OCI-LY3 (cell line): ENCODE measurements around the gene CARS2.
"Not testable (repeated sequence)": the region's sequence is repeated elsewhere in the genome, so short reads cannot be mapped to it uniquely, and the experiment has no call there.

ENCODE experiments used
- H2AFZ ChIP-seq: fragments of 200-600, 300-600 bp; shearing (Covaris generic); 2 replicates; pipeline ENCODE4 v1.6.0; 2014; ENCODE audit warnings: antibody characterized with exemption, low read depth, low read length
- H3K27ac ChIP-seq: fragments of 200-600, 300-600 bp; sonication (generic); 2 replicates; pipeline ENCODE4 v1.5.1; 2014; ENCODE audit warnings: mild to moderate bottlenecking, low read length, moderate library complexity, mixed read lengths
- H3K27me3 ChIP-seq: fragments of 200-600, 300-600 bp; sonication (generic); 2 replicates; pipeline ENCODE4 v1.6.1; 2014; ENCODE audit warnings: low read depth, low read length, mixed read lengths
- H3K36me3 ChIP-seq: fragments of 200-600, 300-600 bp; sonication (generic); replicated peaks from 2 replicates; pipeline ENCODE3; 2014; ENCODE audit warnings: low read depth, low read length, mixed read lengths
- H3K4me1 ChIP-seq: fragments of 300-600, 200-600 bp; sonication (generic); 2 replicates; pipeline ENCODE4 v1.6.1; 2014; ENCODE audit warnings: low read length, mixed read lengths
- H3K4me2 ChIP-seq: fragments of 200-600, 300-600 bp; sonication (generic); 2 replicates; pipeline ENCODE4 v1.6.1; 2014; ENCODE audit warnings: low read length, mixed read lengths
- H3K4me3 ChIP-seq: fragments of 300-600, 200-600 bp; sonication (generic); 2 replicates; pipeline ENCODE4 v1.5.1; 2014; ENCODE audit warnings: antibody characterized with exemption, mild to moderate bottlenecking, low read length, moderate library complexity
- H3K79me2 ChIP-seq: fragments of 300-600, 200-600 bp; shearing (Covaris generic); 2 replicates; pipeline ENCODE4 v1.6.1; 2014; ENCODE audit warnings: mild to moderate bottlenecking, low read length, mixed read lengths
- H3K9ac ChIP-seq: fragments of 300-600, 200-600 bp; shearing (Covaris generic); 2 replicates; pipeline ENCODE4 v1.6.0; 2014; ENCODE audit warnings: mild to moderate bottlenecking, low read length, moderate library complexity
- H3K9me3 ChIP-seq: fragments of 200-600, 300-600 bp; shearing (Covaris generic); 2 replicates; pipeline ENCODE4 v1.6.1; 2014; ENCODE audit warnings: low read length, mixed read lengths; ENCODE audit not compliant: insufficient read depth
- H4K20me1 ChIP-seq: fragments of 200-600, 300-600 bp; sonication (generic); 2 replicates; pipeline ENCODE4 v1.6.1; 2016; ENCODE audit warnings: low read length, mixed read lengths; ENCODE audit not compliant: insufficient read depth
- CTCF ChIP-seq: fragments of 200-600, 300-600 bp; sonication (generic); IDR thresholded peaks from 2 replicates; pipeline ENCODE4 v1.5.1; 2014; ENCODE audit warnings: antibody characterized with exemption, low read length, low read depth
- EZH2phosphoT487 ChIP-seq: fragments of 200-600 bp; shearing (Covaris generic); IDR thresholded peaks from 2 replicates; pipeline ENCODE4 v1.6.1; 2018; ENCODE audit warnings: antibody characterized with exemption, mixed run types, low read depth

CARS2 gene

GRCh38 chr13:110633776-110634175, 72.1 kb downstream of the CARS2 start:
- Histone ChIP-seq H3K9ac (no peak overlapping the region), H3K79me2 (peaks cover 32% of the 10 kb centered on the region), H3K27ac (no peak overlapping the region), H4K20me1 (peaks cover 39% of the 10 kb centered on the region), H3K4me2 (no peak overlapping the region), H2AFZ (no peak overlapping the region), H3K9me3 (no peaks in the 10 kb centered on the region), H3K4me3 (no peak overlapping the region), H3K4me1 (no peaks in the 10 kb centered on the region), H3K27me3 (no peaks in the 10 kb centered on the region), H3K36me3 (peaks cover 58% of the 10 kb centered on the region)
- TF ChIP-seq EZH2phosphoT487 (no peak), CTCF (no peak)

GRCh38 chr13:110632255-110632654, 73.7 kb downstream of the CARS2 start:
- H3K27me3 ChIP-seq, H3K4me1 ChIP-seq, H3K4me3 ChIP-seq, H3K9me3 ChIP-seq, H2AFZ ChIP-seq, H3K27ac ChIP-seq, H3K4me2 ChIP-seq, H3K9ac ChIP-seq: not testable (repeated sequence)
- peaks cover 46% of the 10 kb centered on the region for H3K79me2 ChIP-seq
- H3K36me3 ChIP-seq: peaks cover 50% of the 10 kb centered on the region
- H4K20me1 ChIP-seq: peaks cover 39% of the 10 kb centered on the region

GRCh38 chr13:110630566-110631119, 75.3 kb downstream of the CARS2 start:
- H4K20me1 ChIP-seq: peaks cover 48% of the 10 kb centered on the region
- H3K79me2 ChIP-seq: peaks cover 59% of the 10 kb centered on the region
- H3K4me3 ChIP-seq: no peak overlapping the region
- H3K4me2 ChIP-seq: no peak overlapping the region
- H3K9me3 ChIP-seq: no peaks in the 10 kb centered on the region
- no peak overlapping the region for H3K9ac ChIP-seq
- no peaks in the 10 kb centered on the region for H3K27me3 ChIP-seq
- TF ChIP-seq EZH2phosphoT487: no peak
- TF ChIP-seq CTCF: no peak
- no peak overlapping the region for H3K27ac ChIP-seq
- peaks cover 34% of the 10 kb centered on the region for H3K36me3 ChIP-seq
- no peaks in the 10 kb centered on the region for H3K4me1 ChIP-seq
- H2AFZ ChIP-seq: no peak overlapping the region

- Histone ChIP-seq H3K4me2 (no peak overlapping the region), H3K4me3 (no peak overlapping the region), H3K27me3 (no peaks in the 10 kb centered on the region), H3K27ac (no peak overlapping the region), H3K9ac (no peak overlapping the region), H3K79me2 (peaks cover 66% of the 10 kb centered on the region), H2AFZ (no peak overlapping the region), H3K9me3 (no peaks in the 10 kb centered on the region), H3K36me3 (peaks cover 30% of the 10 kb centered on the region), H4K20me1 (peaks cover 51% of the 10 kb centered on the region), H3K4me1 (no peaks in the 10 kb centered on the region)
- TF ChIP-seq CTCF: no peak
- no peak for TF ChIP-seq EZH2phosphoT487
Measured at GRCh38 chr13:110629735-110630134, 76.2 kb downstream of the CARS2 start.
